MM.1S (cell line): ENCODE results near the gene CHST11.

Experiments used
- DNase-seq: peaks from one replicate; pipeline ENCODE4 v3.0.0-alpha.2; 2015
- H2AFZ ChIP-seq: fragments of 300-600 bp; sonication (generic); 2 replicates; pipeline ENCODE4 v1.6.0; 2016; ENCODE audit warnings: antibody characterized with exemption, low read length
- H3F3A ChIP-seq: fragments of 300-600 bp; sonication (generic); 2 replicates; pipeline ENCODE4 v1.6.1; 2016; ENCODE audit warnings: mild to moderate bottlenecking, antibody characterized with exemption, low read length, moderate library complexity, mixed read lengths; ENCODE audit not compliant: insufficient read depth
- H3K27ac ChIP-seq: fragments of 300-600 bp; sonication (generic); 2 replicates; pipeline ENCODE4 v1.5.1; 2016; ENCODE audit warnings: mild to moderate bottlenecking, low read length
- H3K27me3 ChIP-seq: fragments of 300-600 bp; sonication (generic); replicated peaks from 2 replicates; pipeline ENCODE4 v1.6.0; 2016; ENCODE audit warnings: low read length; ENCODE audit not compliant: insufficient read depth
- H3K36me3 ChIP-seq: fragments of 300-600 bp; sonication (generic); replicated peaks from 2 replicates; pipeline ENCODE4 v1.6.1; 2016; ENCODE audit warnings: mild to moderate bottlenecking, low read length, mixed read lengths; ENCODE audit not compliant: insufficient read depth
- H3K4me1 ChIP-seq: fragments of 300-600 bp; sonication (generic); 2 replicates; pipeline ENCODE4 v1.6.1; 2016; ENCODE audit warnings: low read length, mixed read lengths
- H3K4me2 ChIP-seq: fragments of 300-600 bp; sonication (generic); 2 replicates; pipeline ENCODE4 v1.6.0; 2016; ENCODE audit warnings: low read depth, low read length
- H3K4me3 ChIP-seq: fragments of 300-600 bp; sonication (generic); 2 replicates; pipeline ENCODE4 v1.5.1; 2016; ENCODE audit warnings: low read length, mixed read lengths
- H3K79me2 ChIP-seq: fragments of 300-600 bp; sonication (generic); 2 replicates; pipeline ENCODE4 v1.6.1; 2016; ENCODE audit warnings: mixed run types, low read length, mixed read lengths
- H3K9ac ChIP-seq: fragments of 300-600 bp; sonication (generic); 2 replicates; pipeline ENCODE4 v1.6.1; 2016; ENCODE audit warnings: low read length, mixed read lengths
- H3K9me2 ChIP-seq: fragments of 300-600 bp; sonication (generic); replicated peaks from 2 replicates; pipeline ENCODE4 v1.6.1; 2016; ENCODE audit warnings: mild to moderate bottlenecking, low read length, mixed read lengths; ENCODE audit not compliant: insufficient read depth
- H3K9me3 ChIP-seq: fragments of 300-600 bp; sonication (generic); replicated peaks from 2 replicates; pipeline ENCODE4 v1.6.1; 2016; ENCODE audit warnings: mild to moderate bottlenecking, low read length, mixed read lengths; ENCODE audit not compliant: insufficient read depth
- H4K20me1 ChIP-seq: fragments of 300-600 bp; sonication (generic); 2 replicates; pipeline ENCODE4 v1.6.1; 2016; ENCODE audit warnings: mild to moderate bottlenecking, low read length, moderate library complexity, mixed read lengths; ENCODE audit not compliant: insufficient read depth
- CTCF ChIP-seq: fragments of 300-600 bp; sonication (generic); IDR thresholded peaks from 2 replicates; pipeline ENCODE4 v1.5.1; 2016; ENCODE audit warnings: antibody characterized with exemption, low read length, mixed read lengths
- EZH2 ChIP-seq: fragments of 300-600 bp; sonication (generic); optimal IDR thresholded peaks from 2 replicates; pipeline ENCODE3; 2017; ENCODE audit warnings: low read depth, mild to moderate bottlenecking, antibody characterized with exemption, low read length, mixed read lengths
- EZH2phosphoT487 ChIP-seq: fragments of 300-600 bp; sonication (generic); IDR thresholded peaks from 2 replicates; pipeline ENCODE4 v1.6.1; 2018; ENCODE audit warnings: antibody characterized with exemption, low read length

Gene CHST11

GRCh38 chr12:104668274-104668718, 211.5 kb downstream of the CHST11 start:
- no peak overlapping the region for H2AFZ ChIP-seq
- no peak overlapping the region for H3K4me3 ChIP-seq
- TF ChIP-seq CTCF, result no peak
- no peak for TF ChIP-seq EZH2
- TF ChIP-seq EZH2phosphoT487, result no peak
- no peaks in the 10 kb centered on the region for H3K9me2 ChIP-seq
- no peaks in the 10 kb centered on the region for H4K20me1 ChIP-seq
- H3F3A ChIP-seq, result no peaks in the 10 kb centered on the region
- no peaks in the 10 kb centered on the region for H3K9me3 ChIP-seq
- peaks cover 19% of the 10 kb centered on the region for H3K4me1 ChIP-seq
- peaks cover 19% of the 10 kb centered on the region; the same call in 1 of the 2 replicates for H3K79me2 ChIP-seq
- H3K9ac ChIP-seq, result no peak overlapping the region
- no peaks in the 10 kb centered on the region for H3K36me3 ChIP-seq
- DNase-seq, result no peak
- H3K27me3 ChIP-seq, result no peaks in the 10 kb centered on the region
- H3K4me2 ChIP-seq, result no peak overlapping the region
- no peak overlapping the region for H3K27ac ChIP-seq

GRCh38 chr12:104669089-104669721, 212.5 kb downstream of the CHST11 start:
- no peaks in the 10 kb centered on the region for H3F3A ChIP-seq
- H3K4me1 ChIP-seq, result peaks cover 19% of the 10 kb centered on the region
- H3K27me3 ChIP-seq, result no peaks in the 10 kb centered on the region
- no peak overlapping the region for H3K4me2 ChIP-seq
- peaks cover 19% of the 10 kb centered on the region; the same call in 1 of the 2 replicates for H3K79me2 ChIP-seq
- H2AFZ ChIP-seq, result no peak overlapping the region
- no peak overlapping the region for H3K27ac ChIP-seq
- no peaks in the 10 kb centered on the region for H4K20me1 ChIP-seq
- TF ChIP-seq CTCF (no peak), EZH2 (no peak), EZH2phosphoT487 (no peak)
- H3K36me3 ChIP-seq, result no peaks in the 10 kb centered on the region
- no peaks in the 10 kb centered on the region for H3K9me2 ChIP-seq
- H3K9ac ChIP-seq, result no peak overlapping the region
- no peak overlapping the region for H3K4me3 ChIP-seq
- no peak for DNase-seq
- H3K9me3 ChIP-seq, result no peaks in the 10 kb centered on the region

DNA sequence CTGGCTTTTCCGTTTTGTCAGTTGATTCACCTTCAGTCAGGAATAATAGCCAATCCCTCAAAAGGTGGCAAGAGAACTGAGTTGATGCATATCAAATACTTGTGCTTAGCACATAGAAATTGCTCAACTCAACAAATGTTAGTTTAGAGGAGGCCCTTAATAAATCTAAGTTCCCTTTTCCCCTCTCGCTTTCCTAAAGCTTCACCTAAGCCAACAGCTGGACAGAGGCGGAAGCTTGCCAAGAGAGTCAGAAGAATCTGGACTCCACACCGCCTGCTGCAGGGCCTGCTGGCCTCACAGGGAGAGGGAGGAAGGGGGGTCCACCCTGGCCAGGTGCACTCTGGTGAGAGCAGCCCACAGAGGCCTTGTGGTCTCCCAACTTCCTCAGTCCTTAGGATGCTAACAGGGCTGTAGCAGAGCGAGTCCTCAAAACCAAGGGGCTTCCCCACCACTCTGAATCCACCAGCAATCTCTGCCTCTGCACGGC, 213.1 kb downstream of the CHST11 start:
- H3K27me3 ChIP-seq, result no peaks in the 10 kb centered on the region
- peaks cover 18% of the 10 kb centered on the region; the same call in 1 of the 2 replicates for H3K79me2 ChIP-seq
- H3K4me1 ChIP-seq, result peaks cover 19% of the 10 kb centered on the region
- no peak overlapping the region for H2AFZ ChIP-seq
- TF ChIP-seq EZH2phosphoT487 (no peak), CTCF (no peak), EZH2 (no peak)
- H3K4me3 ChIP-seq, result no peak overlapping the region
- no peak overlapping the region for H3K27ac ChIP-seq
- no peaks in the 10 kb centered on the region for H3F3A ChIP-seq
- H3K9ac ChIP-seq, result no peak overlapping the region
- H3K9me3 ChIP-seq, result no peaks in the 10 kb centered on the region
- H3K9me2 ChIP-seq, result no peaks in the 10 kb centered on the region
- H4K20me1 ChIP-seq, result no peaks in the 10 kb centered on the region
- H3K36me3 ChIP-seq, result no peaks in the 10 kb centered on the region
- H3K4me2 ChIP-seq, result no peak overlapping the region
- DNase-seq, result peak; percentile 26
